ENCODE measurements around the gene PAX7. TPM values are rescaled to one million over a fixed set of nuclear protein-coding genes. Genes with fewer than 3 reads are reported as not detected.

The PAX7 gene
- total RNA-seq, 1 experiment from 2014 or later = 0.24 TPM

- TF ChIP-seq NR2C2 (CRISPR knock-in tag; IDR thresholded peaks at IDR 0.05) (no peak), E2F1 (CRISPR knock-in tag; IDR thresholded peaks at IDR 0.05) (no peak), ZNF396 (CRISPR knock-in tag; IDR thresholded peaks at IDR 0.05; ENCODE audit: borderline replicate concordance) (no peak), CBFB (CRISPR knock-in tag; IDR thresholded peaks at IDR 0.05; ENCODE audit: low read depth) (no peak), HMGXB4 (CRISPR knock-in tag; IDR thresholded peaks at IDR 0.05) (no peak), HMGA2 (CRISPR knock-in tag; IDR thresholded peaks at IDR 0.05) (no peak), NR1H2 (CRISPR knock-in tag; IDR thresholded peaks at IDR 0.05) (no peak), RELA (CRISPR knock-in tag; IDR thresholded peaks at IDR 0.05; ENCODE audit: borderline replicate concordance) (no peak), USF2 (CRISPR knock-in tag; IDR thresholded peaks at IDR 0.05) (no peak)
- Mint-ChIP-seq H3K9me3 (peaks cover 11% of the 10 kb centered on the region), H3K36me3 (no peaks in the 10 kb centered on the region), H3K27ac (no peak overlapping the region), H3K4me3 (no peak overlapping the region), H3K27me3 (ENCODE audit: low read depth) (peaks cover 57% of the 10 kb centered on the region), H3K4me1 (no peaks in the 10 kb centered on the region)
- ATAC-seq (no peak), DNase-seq (ENCODE audit: low spot score) (no peak)
- POLR2A ChIA-PET = no interaction called here
- CTCF ChIA-PET = no interaction called here
Measured at GRCh38 chr1:18746981-18747380, 116.3 kb downstream of the PAX7 start.

GRCh38 chr1:18747671-18748070 lies 117.0 kb downstream of the PAX7 start:
- DNase-seq (ENCODE audit: low spot score) (no peak), ATAC-seq (no peak)
- no peak overlapping the region for H3K27ac Mint-ChIP-seq
- H3K36me3 Mint-ChIP-seq = no peaks in the 10 kb centered on the region
- TF ChIP-seq AR (CRISPR knock-in tag; IDR thresholded peaks at IDR 0.05) = no peak
- no peak for TF ChIP-seq EMX1 (CRISPR knock-in tag; IDR thresholded peaks at IDR 0.05)
- TF ChIP-seq FOXP1 (CRISPR knock-in tag; IDR thresholded peaks at IDR 0.05; ENCODE audit: borderline replicate concordance) = no peak
- no peak for TF ChIP-seq ZNF416 (CRISPR knock-in tag; IDR thresholded peaks at IDR 0.05)
- no peak for TF ChIP-seq ZNF532 (CRISPR knock-in tag; IDR thresholded peaks at IDR 0.05; ENCODE audit: borderline replicate concordance)
- no peak for TF ChIP-seq ZNF512 (CRISPR knock-in tag; IDR thresholded peaks at IDR 0.05; ENCODE audit: borderline replicate concordance)
- no peak for TF ChIP-seq KAT7 (CRISPR knock-in tag; IDR thresholded peaks at IDR 0.05; ENCODE audit: borderline replicate concordance)
- no peak for TF ChIP-seq ZNF396 (CRISPR knock-in tag; IDR thresholded peaks at IDR 0.05; ENCODE audit: borderline replicate concordance)
- TF ChIP-seq SOX15 (CRISPR knock-in tag; IDR thresholded peaks at IDR 0.05) = no peak
- TF ChIP-seq ATF3 (CRISPR knock-in tag; conservative IDR thresholded peaks at IDR 0.05) = no peak
- no peak for TF ChIP-seq OVOL2 (CRISPR knock-in tag; IDR thresholded peaks at IDR 0.05; ENCODE audit: borderline replicate concordance)
- TF ChIP-seq ZNF425 (CRISPR knock-in tag; conservative IDR thresholded peaks at IDR 0.05) = no peak
- H3K27me3 Mint-ChIP-seq (ENCODE audit: low read depth) = peaks cover 64% of the 10 kb centered on the region
- ChIA-PET CTCF (interaction anchor here (1.3 kb wide), 1 partner anchor 73 kb away, joined by 3 read pairs; no protein-coding TSS in a partner anchor), POLR2A (no interaction called here)
- H3K4me1 Mint-ChIP-seq = no peaks in the 10 kb centered on the region
- peaks cover 11% of the 10 kb centered on the region for H3K9me3 Mint-ChIP-seq
- no peak overlapping the region for H3K4me3 Mint-ChIP-seq
